ENCODE results near the gene TMEM30B.

TMEM30B gene

DNA sequence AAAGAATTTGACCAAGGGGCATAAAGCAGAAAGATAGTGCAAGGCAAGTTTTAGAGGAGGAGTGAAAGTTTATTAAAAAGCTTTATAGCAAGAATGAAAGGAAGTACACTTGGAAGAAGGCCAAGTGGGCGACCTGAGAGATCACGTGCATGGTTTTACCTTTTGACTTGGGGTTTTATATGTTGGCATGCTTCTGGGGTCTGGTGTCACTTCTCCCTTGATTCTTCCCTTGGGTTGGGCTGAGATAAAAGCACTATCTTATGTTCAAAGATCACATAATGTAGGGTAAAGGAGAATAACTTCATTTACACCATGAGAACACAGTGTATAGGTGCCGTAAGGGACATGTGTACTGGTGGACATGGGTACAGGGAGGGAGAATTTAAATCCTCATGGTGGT is 17.7 kb upstream of the TMEM30B start:
- DNase-seq (ENCODE audit: low spot score) = no peak

DNA sequence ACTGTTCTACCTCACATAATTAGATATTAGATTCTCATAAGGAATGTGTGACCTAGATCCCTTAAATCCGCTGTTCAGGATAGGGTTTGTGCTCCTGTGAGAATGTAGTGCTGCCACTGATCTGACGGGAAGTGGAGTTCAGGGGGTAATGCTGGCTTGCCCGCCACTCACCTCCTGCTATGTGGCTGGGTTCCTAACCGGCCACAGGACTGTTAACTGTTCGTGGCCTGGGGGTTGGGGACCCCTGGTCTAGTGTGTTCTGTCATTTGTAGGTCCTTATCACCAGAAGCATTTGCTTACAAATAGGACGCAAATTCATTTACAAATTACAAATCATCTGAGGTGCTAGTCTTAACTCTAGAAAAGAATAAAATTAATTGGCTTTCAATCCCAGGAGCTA is 16.4 kb upstream of the TMEM30B start:
- DNase-seq (ENCODE audit: low spot score) = no peak

DNA sequence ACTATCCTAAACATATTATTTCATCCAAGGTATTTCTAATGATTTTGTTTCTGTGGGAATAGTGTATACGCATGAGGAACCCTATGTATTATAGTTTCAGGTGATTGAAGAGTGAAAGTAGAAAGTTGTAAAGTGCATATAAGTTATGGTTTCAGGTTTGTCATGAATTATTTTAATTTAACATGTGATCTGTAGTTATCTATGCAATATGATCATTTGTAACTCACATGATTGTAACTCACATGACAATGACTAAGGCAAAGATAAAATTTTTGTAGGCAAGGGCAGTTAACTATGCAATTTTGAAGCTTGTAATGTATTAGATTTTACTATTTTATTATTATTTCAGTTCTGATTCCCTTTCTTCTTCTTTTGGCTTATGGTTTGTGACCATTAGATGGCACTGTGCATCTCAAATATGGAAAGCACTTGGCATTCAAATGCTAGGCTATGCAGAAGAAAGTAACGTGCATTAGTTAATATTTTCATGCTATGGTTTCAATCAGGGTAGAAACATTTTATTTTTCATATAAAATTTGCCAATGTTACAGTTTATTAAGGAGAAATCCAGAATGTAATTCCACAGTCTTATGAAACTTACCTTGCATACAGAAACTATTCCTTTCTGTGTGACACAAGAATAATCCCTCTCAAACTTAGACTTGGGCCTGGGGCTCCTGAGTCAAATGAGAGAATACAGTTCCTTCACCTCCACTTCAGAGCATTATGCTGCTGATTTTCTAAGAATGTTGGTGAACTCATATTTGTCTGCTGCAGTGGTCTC is 15.8 kb upstream of the TMEM30B start:
- peak; percentile 33 for DNase-seq (ENCODE audit: low spot score)

DNA sequence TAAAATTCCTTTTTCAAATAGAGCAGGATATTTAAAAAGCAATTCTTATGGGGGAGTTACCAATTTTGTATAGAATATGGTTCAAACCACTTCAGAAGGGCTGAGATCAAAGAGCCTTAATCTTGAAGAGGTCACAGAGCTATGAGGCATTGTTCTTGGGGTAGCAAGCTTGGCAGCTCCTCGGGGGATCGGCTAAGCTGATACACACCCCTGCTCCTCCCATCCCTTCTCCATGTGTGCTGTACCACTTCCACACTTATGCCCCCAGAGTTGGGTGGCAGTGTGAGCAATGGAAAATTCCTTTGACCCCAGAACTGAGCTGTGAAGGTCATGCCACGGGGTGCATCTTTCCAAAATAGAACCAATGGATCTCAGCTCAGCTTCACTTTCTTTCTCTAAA is 15.0 kb upstream of the TMEM30B start:
- no peak for DNase-seq (ENCODE audit: low spot score)

DNA sequence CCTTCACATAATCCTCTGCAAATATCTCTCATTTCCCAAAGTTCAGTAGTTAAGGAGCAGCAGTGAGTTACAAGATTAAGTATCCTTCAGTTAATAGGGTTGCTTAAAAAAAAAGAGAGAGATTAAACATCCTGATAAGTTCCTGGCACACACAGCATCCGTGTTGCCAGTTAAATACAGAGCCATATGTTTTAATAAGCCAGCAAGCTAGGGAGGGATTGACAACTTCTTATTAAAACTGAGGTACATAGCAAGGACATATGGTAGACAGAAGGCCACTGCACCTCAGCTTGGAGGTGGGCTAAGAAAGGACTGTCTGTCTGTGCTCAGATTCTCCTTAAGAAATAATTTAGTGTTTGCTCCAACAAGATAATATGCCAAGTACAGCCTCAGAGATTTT is 9.6 kb upstream of the TMEM30B start:
- no peak for DNase-seq (ENCODE audit: low spot score)

DNA sequence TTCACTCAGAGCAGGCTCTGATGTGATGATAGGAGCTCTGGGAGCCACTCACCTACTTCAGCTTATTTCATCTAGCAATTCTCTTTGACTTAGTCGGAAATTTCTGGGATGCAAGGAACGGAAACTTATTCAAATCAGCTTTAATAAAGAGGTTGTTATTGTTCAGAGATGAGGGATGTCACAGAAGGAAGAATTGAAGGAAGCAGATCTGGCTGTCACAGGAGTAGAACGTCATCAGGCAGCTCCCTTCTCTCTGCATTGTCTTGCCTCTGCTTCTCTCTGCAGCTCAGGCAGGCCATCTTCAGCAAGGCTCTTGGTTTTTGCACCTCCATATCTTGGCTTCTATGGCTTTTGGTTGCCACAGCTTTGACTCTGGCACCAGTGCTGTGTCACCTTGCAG is 7.6 kb upstream of the TMEM30B start:
- DNase-seq (ENCODE audit: low spot score) = no peak

DNA sequence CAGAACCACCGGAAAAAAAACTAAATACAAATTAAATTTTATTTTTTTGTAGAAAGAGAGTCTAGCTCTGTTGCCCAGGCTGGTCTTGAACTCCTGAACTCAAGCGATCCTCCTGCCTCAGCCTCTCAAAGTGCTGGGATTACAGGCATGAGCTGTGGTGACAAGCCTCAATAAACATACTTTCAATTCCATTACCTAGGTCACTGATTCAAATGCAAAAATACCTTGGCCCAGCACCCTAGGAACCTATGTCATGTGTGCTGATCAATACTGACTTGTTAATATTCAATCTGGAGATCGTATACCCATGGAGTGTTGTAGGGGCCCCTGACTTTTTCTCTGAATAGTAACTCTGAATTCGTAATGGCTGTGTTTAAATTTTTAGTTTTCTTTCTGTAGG is 7.1 kb upstream of the TMEM30B start:
- DNase-seq (ENCODE audit: low spot score) = no peak

DNA sequence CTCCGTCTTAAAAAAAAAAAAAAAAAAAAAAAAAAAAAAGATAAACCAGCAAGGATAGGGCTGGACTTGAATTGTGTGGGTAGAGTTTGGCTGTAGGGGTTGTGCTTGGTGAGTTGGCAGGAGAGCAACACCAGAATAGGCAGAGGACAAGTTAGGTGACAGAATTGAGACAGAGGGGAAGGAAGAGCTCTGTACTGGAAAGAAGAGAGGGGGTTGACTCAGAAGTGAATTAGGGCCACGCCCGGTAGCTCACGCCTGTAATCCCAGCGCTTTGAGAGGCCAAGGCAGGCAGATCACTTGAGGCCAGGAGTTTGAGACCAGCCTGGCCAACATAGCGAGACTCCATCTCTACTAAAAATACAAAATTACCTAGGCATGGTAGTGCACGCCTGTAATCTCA is 6.1 kb upstream of the TMEM30B start:
- DNase-seq (ENCODE audit: low spot score) = no peak

DNA sequence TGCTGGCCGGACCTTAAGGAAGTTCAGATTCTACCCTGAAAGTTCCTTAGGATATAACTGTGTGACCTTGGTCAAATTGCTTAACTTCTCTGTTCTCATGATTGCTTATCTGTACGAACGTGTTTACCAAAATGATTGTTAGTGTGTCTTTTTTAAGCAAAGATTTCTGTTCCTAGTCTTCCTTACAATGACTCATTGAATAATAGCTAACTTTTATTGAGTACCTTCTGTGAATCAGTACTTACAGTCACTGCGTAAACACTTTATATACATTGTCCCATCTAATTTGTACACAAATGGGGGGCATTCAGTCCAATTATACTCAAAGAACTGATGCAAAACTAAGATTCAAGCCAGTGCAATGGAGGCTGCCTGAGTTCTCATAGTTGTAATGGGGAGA is 4.2 kb upstream of the TMEM30B start:
- DNase-seq (ENCODE audit: low spot score) = no peak

DNA sequence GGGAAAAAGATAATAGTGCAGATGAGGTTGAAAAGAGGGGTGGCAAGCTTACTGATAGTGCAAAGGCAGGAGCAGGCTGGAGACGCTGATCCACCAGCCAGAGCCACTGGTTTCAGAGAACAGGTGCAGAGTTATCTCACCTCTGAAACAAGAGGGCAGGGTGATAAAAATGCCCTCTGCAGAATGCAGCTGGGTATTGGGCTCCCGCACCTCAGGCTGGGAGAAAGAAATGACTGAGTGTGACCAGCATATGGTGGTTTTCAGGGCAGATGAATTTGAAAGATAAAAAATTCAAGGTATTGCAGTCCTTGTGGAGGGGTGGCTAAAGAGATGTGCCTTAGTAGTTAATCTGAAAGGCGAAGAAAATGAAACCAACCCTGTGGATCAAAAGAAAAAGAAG is 2.9 kb upstream of the TMEM30B start:
- no peak for DNase-seq (ENCODE audit: low spot score)

DNA sequence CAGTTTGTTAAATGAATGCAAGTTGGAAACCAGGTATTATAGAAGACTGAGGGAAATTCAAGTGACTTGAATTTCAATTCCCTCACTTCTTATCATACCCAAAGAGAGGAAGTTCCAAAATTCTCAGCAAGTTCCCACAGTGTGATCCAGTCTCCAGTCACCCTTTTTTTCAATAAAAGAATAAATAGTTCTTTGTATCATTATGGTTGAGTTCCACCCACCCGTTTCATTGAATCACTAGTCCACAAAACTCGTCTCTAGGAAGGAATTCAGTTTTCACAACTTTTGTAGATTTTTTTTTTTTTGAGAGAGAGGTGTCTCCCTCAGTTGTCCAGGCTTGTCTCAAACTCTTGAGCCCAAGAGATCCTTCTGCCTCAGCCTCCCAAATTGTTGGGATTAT is 1.6 kb upstream of the TMEM30B start:
- DNase-seq (ENCODE audit: low spot score) = no peak

DNA sequence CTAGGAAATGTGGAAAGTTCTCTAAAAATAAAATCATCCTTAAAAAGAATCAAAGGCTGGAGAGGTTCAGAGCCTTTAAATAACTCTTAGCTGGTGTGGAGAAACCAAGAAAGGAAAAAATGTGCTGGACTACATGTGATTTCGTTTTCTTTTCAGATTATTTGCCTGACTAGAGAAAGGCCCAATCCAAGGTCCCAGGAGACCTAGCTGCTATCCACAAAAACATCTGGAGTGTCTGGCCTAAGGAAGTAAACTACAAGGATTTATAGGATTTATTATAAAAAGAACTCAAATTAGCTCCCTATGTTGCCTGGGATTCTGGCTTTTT is 774 bp upstream of the TMEM30B start:
- no peak for DNase-seq (ENCODE audit: low spot score)

DNA sequence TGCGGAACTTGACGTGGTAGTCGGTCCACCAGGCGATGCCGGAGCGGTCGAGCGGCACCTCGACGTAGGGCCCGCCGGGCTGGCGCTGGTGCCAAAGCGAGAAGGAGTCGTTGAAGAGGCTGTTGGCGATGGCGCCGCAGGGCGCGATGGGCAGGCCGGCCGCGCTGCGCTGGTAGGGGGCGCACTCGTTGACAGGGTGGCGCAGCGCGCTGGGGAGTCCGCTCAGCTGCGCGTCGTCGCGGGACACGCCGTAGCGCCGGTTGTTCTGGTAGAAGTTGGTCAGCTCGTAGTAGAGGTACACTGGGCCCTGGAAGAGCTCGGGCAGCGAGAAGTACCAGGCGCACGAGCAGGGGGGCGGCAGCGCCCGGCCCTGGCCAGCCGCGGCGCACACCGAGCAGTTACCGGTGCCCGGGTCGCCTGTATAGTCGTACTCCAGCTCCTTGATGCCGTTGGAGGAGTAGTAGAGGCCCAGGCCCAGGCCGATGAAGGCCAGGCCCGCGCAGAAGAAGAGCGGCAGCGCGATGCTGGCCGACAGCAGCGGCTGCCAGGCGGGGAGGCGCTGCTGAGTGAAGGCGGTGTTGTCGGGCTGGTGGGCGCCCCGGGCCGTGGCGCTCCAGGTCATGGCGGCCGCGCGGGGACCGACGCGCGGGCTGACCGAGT is 482 bp downstream of the TMEM30B start:
- peak; percentile 63 for DNase-seq (ENCODE audit: low spot score)

DNA sequence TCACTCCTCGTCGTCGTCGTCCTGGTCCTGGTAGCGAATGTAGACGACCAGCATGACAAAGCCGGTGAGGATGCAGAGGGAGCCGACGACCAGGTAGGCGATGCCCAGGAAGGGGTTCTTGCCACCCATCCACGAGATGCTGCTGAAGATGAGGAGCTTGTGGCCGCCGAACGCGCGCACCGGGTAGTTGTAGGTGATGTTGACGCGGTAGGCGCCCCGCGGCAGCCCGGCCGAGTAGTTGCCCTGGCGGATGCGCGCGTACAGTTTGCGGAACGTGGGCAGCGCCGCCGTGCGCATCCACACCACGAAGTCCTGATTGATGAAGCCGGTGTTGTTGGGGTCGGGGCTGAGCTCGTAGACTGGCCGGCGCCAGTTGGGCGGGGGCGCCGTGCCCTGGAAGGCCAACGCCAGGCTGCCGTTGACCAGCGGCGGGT is 1.0 kb downstream of the TMEM30B start:
- no peak for DNase-seq (ENCODE audit: low spot score)

DNA sequence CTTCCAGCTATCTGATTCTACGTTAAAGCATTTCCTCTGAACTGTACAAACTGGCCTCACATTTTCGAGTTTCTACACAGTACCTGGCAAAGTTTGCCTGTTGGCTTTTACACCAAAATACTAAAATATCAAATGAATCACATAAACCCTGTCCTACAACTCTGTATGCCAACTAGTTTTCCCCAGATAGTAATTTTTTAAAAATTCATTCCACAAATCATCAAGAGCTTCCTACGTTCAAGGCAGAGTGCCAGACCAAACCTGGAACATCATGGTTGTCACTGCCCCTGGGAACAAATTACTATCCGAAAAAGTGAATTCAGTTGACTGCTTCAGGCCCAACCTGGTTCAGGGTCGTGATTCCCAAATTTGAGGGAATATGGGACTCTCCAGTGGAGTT is 2.1 kb downstream of the TMEM30B start:
- no peak for DNase-seq (ENCODE audit: low spot score)

DNA sequence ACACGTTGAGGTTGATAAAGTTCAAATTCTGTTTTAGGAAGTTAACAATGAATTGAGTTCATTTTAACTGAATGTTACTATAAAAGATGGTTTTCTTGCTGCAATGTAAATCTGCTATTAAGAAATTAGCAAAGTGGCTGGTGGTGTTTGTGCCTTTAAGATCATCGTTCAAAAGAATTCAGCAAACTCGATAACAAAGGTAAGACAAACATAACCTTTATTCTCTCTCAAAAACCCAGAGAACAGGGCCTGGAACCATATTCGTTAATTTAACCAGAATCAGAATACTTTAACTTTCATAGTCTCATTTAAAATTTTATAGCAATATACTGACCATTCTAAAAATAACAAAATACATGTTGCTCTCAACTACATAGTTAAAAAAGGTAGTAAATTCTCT is 3.4 kb downstream of the TMEM30B start:
- DNase-seq (ENCODE audit: low spot score) = no peak

DNA sequence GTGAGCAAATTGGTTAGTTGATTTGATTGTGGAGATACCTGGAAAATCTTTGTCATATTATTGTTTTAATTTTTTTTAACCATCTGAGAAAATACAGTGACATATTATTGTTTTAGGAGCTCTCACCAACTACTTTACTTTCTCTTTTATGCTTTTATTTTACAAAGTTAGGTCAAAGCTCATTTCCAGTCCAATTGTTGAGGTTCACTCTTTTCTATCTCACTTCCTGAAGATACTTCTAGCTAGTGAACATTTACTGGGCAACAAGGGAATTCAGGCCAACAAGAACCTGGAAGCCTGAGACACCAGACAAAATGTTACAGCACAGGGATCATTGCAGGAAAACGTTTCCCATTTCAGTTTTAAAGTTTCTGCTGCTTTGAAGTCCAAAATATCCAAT is 3.9 kb downstream of the TMEM30B start:
- no peak for DNase-seq (ENCODE audit: low spot score)

DNA sequence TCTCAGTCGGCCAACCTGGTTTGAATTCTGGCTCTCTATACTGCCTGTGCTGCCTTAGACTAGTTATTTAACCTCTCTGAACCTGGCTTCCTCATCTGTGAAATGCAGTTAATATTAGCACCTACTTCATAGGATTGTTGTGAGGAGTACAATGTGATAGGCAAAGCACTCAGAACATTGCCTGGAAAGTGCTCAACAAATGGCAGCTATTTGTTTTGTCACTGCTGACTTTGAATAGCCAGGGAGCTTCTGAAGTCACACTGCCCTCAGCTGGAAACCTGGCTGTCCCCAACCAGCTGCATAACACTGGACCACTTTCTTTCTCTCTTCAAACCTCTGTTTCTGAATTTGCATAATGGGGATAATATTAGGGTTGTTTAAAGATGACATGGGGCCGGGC is 9.6 kb downstream of the TMEM30B start:
- DNase-seq (ENCODE audit: low spot score) = no peak

DNA sequence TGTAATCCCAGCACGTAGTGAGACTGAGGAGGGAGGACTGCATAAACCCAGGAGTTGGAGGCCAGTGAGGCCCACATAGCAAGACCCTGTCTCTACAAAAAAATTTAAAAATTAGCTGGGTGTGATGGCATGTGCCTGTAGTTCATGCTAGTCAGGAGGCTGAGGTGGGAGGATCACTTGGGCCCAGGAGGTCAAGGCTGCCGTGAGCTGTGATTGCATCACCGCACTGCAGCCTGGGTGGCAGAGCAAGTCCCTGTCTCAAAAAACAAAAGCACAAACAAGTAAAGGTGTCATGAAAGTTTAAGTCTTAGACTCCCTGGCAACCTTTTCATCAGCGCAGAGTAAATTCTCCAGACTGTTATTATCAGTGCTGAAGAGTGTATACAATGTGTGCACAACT is 10.4 kb downstream of the TMEM30B start:
- DNase-seq (ENCODE audit: low spot score) = no peak

DNA sequence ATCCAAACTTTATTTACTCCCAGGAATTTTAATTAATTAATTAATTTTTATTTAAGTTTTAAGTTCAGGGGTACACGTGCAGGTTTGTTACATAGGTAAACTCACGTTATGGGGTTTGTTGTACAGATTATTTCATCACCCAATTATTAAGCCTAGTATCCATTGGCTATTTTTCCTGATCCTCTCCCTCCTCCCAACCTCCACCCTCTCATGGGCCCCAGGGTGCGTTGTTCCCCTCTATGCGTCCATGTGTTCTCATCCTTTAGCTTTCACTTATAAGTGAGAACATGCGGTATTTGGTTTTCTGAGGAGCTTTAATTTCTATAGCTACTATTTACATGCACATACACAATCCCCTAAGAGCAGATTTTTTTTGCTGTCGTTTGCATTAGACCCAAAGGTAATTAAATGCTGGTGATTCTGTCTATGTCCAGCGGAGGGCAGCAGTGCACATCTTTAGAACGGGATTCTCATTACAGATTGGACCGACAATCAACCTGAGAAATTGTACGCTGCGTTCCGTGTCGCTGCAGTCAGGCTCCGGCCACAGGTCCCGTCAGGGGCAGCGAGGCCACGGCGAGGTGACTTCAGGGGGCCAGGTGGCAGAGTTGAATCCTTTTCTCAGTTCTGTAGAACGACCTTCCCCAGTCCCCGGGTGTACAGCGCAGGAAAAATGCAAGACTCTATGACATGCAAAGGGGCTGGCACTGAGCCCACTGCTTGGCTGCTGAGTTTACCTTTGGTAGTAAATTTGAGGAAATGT is 11.6 kb downstream of the TMEM30B start:
- DNase-seq (ENCODE audit: low spot score) = peak; percentile 75

DNA sequence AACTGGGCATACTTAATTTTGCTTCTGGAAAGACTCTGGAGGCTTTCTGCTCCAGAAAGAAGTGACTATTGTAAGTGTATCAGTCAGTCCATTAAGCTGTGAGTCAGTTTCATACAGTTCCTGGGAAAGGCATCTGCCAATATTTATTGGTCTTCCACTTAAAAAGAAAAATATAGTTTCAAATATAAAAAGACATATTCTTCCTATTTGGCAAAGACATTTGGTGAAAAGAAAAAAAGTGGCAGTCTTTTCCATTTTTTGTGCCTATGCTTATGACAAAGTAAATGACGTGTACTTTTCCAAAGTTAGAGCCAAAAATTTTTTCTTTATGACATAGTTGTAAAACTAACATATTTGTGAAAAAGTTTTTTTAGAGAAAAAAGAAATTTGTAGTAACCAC is 12.3 kb downstream of the TMEM30B start:
- DNase-seq (ENCODE audit: low spot score) = no peak

DNA sequence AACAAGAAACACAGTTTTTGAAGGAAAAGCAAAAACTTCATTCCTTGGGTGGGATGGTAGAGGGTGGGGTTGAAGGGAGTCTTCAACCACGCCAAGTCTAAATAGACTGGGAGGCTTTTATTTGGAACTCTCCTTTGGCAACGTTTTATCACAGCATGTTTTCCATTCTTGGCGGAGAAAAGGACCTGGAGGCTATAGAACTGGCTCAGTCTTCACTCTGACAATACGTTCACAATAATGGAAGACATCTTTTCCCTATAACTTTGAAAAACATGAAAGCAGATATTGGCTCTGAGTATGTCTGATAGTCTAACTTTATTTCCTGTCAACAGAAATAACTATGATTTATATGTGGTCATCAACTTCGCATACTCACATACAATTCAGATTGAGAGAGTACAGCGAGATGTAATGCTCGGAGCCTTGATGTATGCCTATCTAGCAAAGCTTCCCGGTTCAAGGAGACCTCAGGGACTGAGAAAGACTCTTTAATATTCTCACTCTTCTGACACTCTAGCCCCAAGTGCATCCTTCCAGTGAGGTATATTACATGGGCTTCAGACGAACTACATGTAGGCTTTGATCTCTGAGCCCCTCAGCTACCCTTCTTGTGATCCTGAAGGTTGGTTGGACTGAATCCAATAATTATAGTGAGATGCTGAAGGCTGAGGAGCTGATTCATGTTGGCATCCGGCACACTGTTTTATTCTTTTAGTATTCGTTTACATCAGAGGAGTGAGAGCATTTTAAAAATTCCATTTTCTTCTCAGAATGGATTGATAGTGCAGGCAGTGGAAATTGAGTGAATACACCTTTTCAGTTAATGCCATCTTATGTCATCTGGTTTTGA is 14.0 kb downstream of the TMEM30B start:
- no peak for DNase-seq (ENCODE audit: low spot score)
